Measurements from ENCODE around the gene USH2A. TPM values are rescaled to one million over a fixed set of nuclear protein-coding genes. Genes with fewer than 3 reads are reported as not detected.

The USH2A gene
- total and polyA plus RNA-seq, 8 donors = 0.03 to 0.06 (median 0.04) TPM; not detected in 2

DNA sequence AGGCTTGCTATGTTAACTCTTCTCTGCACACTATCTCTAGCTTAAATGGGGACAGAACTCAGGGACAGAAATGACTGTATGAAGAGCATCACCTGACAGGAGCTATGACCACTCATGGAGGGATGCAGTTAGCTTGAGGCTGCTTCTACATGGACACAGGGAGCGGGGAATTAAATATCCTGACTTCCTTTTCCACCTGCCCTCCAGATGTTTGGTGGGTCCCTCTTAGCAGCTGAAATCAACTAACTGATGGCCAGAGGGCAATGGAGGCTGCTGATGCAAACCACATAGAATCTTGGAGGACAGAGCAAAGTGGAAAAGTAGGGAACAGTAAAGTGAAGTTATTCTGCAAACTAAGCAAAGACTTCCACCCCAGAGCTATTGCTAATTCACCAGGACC lies 214.1 kb downstream of the USH2A start:
- no peak overlapping the region for H3K27ac ChIP-seq
- intact Hi-C loops (cut with DNase I) = no loop called here
- ATAC-seq (no peak), DNase-seq (no peak)
- H3K9me3 ChIP-seq = no peaks in the 10 kb centered on the region
- H3K4me1 ChIP-seq = no peaks in the 10 kb centered on the region
- H3K27me3 ChIP-seq = no peaks in the 10 kb centered on the region
- H3K4me3 ChIP-seq = no peak overlapping the region
- no peak for TF ChIP-seq CTCF (IDR thresholded peaks at IDR 0.05)
- no peaks in the 10 kb centered on the region for H3K36me3 ChIP-seq

GRCh38 chr1:216207154-216207553 lies 216.1 kb downstream of the USH2A start:
- no peak overlapping the region for H3K27ac ChIP-seq
- H3K9me3 ChIP-seq = no peaks in the 10 kb centered on the region
- DNase-seq = no peak
- intact Hi-C loops (cut with DNase I) = no loop called here
- H3K27me3 ChIP-seq = no peaks in the 10 kb centered on the region
- no peak overlapping the region for H3K4me3 ChIP-seq
- no peaks in the 10 kb centered on the region for H3K36me3 ChIP-seq
- ATAC-seq = no peak
- H3K4me1 ChIP-seq = no peaks in the 10 kb centered on the region
- no peak for TF ChIP-seq CTCF (IDR thresholded peaks at IDR 0.05)

DNA sequence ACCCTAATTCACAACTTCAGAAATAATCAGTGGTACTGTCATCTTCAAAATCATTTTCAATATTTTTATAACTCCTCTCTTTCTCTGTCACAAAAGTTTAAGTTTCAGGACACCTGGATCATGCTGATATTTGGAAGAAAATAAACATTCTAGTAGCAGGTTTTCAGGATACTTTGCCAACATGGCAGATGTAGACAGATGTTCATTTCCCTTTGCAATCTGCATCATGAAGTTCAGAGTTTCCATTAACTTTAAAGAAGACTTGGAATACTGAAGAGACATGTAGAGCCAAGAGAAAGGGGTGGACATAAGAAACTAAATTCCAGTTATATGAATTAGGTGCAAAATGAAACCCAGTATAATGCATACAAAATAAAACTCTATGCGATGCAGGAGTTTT lies 218.1 kb downstream of the USH2A start:
- intact Hi-C loops (cut with DNase I) = no loop called here

GRCh38 chr1:216201946-216202345 lies 221.3 kb downstream of the USH2A start:
- DNase-seq (no peak), ATAC-seq (no peak)
- no peaks in the 10 kb centered on the region for H3K9me3 ChIP-seq
- H3K4me3 ChIP-seq = no peak overlapping the region
- intact Hi-C loops (cut with DNase I) = no loop called here
- no peak for TF ChIP-seq CTCF (IDR thresholded peaks at IDR 0.05)
- H3K27ac ChIP-seq = no peak overlapping the region
- no peaks in the 10 kb centered on the region for H3K36me3 ChIP-seq
- H3K4me1 ChIP-seq = no peaks in the 10 kb centered on the region
- H3K27me3 ChIP-seq = no peaks in the 10 kb centered on the region

More for the DNA sequence above, 218.1 kb downstream of the USH2A start:
- Histone ChIP-seq H3K4me3 (no peak overlapping the region), H3K36me3 (no peaks in the 10 kb centered on the region), H3K4me1 (no peaks in the 10 kb centered on the region), H3K27me3 (no peaks in the 10 kb centered on the region), H3K9me3 (no peaks in the 10 kb centered on the region), H3K27ac (no peak overlapping the region)
- ATAC-seq = no peak
- DNase-seq = no peak
- TF ChIP-seq CTCF (IDR thresholded peaks at IDR 0.05) = no peak

DNA sequence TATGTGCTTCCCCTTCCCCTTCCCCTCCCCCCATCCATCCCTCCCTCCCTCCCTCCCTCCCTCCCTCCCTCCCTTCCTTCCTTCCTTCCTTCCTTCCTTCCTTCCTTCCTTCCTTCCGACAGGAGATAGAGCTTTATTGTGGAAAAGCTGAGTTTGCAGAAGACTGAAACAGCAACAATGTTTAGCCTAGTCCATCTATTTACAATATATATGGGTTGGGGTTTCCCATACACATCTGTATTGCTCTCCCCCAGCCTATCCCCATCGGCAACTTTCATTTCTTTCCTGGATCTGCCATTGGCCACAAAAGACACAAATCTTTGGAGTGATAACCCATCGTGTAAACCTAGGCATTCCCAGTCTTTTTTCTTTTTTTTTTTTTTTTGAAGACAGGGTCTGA lies 222.3 kb downstream of the USH2A start:
- H3K27me3 ChIP-seq = no peaks in the 10 kb centered on the region
- no peak for TF ChIP-seq CTCF (IDR thresholded peaks at IDR 0.05)
- DNase-seq (no peak), ATAC-seq (no peak)
- no peaks in the 10 kb centered on the region for H3K36me3 ChIP-seq
- H3K27ac ChIP-seq = no peak overlapping the region
- intact Hi-C loops (cut with DNase I) = no loop called here
- no peaks in the 10 kb centered on the region for H3K4me1 ChIP-seq
- H3K4me3 ChIP-seq = no peak overlapping the region
- H3K9me3 ChIP-seq = no peaks in the 10 kb centered on the region

Data from left lung (tissue), 10 donors.